Posterior cingulate gyrus (tissue), 11 donors: ENCODE results near the gene MLEC.

Experiments
- DNase-seq, 10 donors: peaks; one replicate each; pipeline versions ENCODE4 v3.0.0 to v3.0.0-alpha.2; 2020 to 2021; ENCODE audit warnings: mixed read lengths in 3 of 10
- intact Hi-C: fragments of 100-400 bp; cut with DNase I; formaldehyde crosslinking; loops from one replicate; pipeline ENCODE4 v1.15.1; 2023

Gene MLEC

DNA sequence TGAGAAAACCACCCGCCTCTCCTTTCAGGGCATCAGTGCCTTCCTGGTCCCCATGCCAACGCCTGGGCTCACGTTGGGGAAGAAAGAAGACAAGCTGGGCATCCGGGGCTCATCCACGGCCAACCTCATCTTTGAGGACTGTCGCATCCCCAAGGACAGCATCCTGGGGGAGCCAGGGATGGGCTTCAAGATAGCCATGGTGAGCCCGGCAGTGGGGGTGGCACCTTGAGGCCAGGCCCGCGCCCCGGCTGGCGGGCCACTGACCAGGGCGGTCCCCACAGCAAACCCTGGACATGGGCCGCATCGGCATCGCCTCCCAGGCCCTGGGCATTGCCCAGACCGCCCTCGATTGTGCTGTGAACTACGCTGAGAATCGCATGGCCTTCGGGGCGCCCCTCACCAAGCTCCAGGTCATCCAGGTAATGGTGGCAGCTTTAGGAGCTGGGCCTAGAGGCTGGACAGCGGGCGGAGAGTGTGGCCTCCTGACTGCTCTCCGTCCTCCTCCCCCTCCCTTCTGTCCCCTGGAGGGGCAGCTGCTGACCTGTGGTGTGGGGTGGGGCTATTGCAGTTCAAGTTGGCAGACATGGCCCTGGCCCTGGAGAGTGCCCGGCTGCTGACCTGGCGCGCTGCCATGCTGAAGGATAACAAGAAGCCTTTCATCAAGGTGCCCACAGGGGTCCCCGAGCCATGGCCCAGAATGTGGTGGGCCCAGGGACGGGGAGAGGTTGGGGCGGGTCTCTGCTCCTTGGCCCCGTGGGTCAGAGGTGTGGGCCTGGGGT is 51.5 kb downstream of the MLEC start:
- DNase-seq = peak in 1 of 10 donors; percentile 89
- intact Hi-C loops = no loop called here

DNA sequence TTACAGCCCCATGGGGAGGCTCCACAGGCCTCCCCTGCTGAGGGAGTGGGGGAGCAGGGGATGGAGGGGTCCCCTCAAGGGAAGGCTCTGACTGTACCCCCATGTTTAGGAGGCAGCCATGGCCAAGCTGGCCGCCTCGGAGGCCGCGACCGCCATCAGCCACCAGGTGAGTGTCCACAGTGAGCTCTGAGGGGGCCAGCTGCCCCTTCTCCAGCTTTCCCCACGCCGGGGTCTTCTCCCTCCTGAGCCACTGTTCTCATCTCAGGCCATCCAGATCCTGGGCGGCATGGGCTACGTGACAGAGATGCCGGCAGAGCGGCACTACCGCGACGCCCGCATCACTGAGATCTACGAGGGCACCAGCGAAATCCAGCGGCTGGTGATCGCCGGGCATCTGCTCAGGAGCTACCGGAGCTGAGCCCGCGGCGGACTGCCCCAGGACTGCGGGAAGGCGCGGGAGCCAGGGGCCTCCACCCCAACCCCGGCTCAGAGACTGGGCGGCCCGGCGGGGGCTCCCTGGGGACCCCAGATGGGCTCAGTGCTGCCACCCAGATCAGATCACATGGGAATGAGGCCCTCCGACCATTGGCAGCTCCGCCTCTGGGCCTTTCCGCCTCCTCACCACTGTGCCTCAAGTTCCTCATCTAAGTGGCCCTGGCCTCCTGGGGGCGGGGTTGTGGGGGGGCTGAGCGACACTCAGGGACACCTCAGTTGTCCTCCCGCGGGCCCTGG is 52.2 kb downstream of the MLEC start:
- intact Hi-C loops = no loop called here
- DNase-seq = no peak

DNA sequence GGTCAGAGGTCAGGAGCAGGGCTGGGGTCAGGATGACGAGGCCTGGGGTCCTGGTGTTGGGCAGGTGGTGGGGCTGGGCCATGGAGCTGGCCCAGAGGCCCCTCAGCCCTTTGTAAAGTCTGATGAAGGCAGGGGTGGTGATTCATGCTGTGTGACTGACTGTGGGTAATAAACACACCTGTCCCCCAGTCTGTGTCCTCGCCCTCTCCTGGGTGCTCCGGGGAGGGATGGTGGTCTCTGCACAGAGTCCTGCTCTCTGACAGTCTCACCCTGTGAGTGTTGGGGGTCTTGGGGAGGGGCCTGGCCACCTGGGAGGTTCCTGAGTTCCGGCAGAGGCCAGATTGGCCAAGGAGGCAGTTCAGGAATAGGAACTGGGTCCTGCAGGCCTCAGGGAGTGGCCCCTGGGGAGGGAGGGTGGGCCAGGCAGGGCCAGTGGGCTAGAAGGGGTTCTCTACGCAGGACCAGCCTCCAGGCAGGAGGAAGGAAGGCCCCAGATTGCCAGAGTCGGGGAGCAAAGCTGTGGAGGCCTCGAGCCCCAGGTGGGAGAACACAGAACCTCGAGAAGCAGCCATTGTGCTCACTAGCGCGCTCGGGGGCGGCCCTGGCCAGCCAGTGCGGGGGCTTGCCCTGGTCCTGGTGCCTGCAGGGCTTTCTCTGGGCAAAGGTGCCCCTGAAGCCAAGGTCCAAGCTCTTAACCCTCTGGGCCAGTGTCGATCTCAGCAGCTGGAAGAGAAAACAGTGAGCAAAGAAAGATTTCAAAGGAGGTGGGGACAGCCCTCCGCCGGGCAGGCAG is 53.1 kb downstream of the MLEC start:
- DNase-seq = no peak
- intact Hi-C loops = no loop called here

DNA sequence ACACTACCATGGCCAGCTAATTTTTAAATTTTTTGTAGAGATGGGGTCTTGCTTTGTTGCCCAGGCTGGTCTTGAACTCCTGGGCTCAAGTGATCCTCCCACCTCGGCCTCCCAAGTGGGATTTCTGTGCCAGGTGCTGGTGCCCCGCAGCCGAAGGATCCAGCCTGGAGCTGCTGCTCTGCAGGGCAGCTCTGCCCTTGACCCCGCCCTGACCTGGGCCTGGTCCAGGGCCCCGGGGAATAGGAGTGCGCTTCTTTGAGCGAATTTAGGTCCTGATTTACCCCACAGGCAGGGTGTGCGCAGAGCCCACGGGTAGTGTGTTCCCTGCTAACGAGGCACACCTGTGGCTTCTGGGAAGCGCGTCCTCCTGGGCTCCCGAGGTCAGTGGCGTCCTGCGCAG is 53.9 kb downstream of the MLEC start:
- intact Hi-C loops = no loop called here
- DNase-seq = no peak

DNA sequence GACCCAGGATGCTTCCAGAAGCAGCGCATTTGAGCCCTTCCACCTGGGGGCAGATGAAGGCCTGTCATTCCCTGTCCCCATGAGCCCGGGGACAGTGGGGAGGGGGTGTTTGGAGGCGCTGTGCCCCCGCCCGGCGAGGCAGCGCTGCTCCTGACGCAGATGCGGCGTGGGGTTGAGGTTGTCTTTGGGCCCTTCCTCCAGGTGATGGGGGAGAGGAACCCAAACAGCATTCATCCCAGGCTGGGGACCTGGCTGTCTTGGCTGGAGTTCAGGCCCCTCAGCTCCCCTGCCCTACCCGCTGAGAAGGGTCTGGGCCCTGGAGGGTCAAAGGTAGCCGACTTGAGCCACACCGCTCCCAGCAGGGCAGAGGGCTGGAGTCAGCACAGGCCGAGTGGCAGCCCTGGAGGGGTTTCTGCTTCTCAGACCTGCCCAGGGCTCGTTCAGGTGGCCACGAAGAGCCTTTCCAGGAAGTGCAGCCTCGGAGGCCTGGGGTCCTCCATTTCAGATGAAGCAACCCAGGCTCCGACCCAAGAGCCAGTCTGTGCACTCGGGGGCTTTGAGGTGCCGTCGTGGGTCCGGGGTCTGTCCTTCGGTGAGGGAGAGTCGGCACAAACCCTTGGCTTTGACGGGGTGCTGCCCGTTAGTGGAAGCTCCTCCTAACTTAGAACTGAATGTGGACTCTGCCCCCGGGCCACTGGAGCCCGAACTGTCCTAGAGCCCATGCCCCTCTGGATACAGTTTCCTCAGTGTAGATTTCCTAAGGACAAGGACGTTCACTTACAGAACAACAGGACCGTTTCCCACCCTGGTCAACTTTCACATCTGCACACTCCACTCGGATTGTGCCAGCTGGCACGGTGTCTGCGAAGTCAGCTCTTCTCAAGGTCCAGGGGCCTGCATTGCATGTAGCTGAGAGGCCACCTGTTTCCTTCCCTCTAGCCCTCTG is 54.8 kb downstream of the MLEC start:
- DNase-seq = no peak
- intact Hi-C loops = no loop called here

DNA sequence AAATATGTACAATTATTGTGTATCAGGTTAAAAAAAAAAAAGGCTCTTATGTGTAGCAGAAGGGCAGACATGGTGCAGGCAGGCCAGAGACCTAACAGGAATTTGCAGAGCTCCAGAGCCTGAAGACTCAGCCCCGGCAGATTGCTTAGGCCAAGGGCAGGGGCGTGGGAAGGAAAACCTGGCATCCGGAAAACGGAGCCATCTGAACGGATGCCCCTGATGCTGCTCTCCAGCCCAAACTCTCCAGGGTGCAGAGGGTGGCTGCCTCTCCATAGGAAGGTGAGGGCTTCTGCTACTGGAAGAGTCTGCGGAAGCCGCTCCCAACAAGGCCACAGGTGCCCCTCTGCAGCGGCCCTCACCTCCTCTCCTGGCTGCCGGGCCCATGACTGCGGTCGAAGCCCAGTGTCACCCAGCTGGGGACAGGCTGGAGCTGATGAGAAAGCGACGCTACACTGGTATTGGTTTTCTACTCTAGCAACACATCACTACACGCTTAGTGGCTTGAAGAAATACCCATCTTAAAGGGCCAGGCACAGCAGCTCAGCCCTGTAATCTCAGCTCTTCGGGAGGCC is 58.1 kb downstream of the MLEC start:
- peak in 1 of 10 donors; percentile 44 for DNase-seq
- intact Hi-C loops = no loop called here

DNA sequence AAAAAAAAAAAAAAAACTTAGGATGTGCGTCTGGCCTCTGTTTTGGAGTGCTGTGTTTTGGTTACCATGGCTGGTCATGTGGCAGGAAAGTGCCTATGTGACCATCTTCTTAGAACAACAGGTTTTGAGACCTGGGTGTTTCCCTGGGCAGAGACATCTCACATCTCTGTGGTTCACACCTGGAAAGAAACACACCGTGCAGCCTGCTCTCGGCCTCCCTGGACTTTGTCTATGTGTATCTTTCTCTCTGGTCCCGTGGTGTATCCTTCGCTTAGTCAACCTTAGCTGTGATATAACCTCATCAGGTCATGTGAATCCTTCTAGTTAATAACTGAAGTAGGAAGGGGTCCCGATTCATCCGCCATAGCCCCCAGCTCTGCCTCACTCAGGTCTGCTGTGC is 61.3 kb downstream of the MLEC start:
- peak in 1 of 10 donors; percentile 1 for DNase-seq
- intact Hi-C loops = no loop called here

DNA sequence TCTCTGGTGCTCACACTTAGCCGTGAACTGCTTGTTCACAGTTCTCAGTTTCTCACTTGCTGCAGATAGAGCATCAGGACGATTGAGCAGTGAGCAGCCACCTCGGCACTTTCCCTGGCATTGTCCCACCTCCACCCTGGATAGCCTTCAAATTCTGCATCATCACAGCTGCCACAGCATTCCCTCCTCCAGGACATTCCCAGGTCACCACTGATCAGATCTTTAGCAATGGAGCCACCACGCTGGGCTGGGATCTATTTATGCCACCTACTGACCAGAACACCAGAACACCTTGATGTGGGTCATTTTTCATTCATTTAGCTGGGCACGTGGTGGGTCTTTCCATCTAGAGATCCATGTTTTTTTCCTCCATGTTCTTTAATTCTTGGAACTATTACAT is 62.3 kb downstream of the MLEC start:
- no peak for DNase-seq
- intact Hi-C loops = no loop called here

DNA sequence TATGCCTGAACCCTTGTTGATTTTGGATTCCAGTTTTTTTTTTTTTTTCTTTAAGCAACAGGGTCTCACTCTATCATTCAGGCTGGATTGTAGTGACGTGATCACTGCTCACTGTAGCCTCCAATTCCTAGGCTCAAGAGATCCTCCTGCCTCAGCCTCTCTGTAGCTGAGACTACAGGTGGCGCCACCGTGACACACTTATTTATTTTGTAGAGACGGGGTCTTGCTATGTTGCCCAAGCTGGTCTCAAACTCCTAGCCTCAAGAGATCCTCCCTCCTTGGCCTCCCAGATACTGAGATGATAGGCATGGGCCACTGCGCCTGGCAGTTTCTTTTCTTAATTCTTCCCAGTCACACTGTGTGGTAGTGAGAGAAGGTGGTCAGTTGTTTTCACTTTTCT is 63.9 kb downstream of the MLEC start:
- peak in 1 of 10 donors; percentile 4 for DNase-seq
- intact Hi-C loops = no loop called here

DNA sequence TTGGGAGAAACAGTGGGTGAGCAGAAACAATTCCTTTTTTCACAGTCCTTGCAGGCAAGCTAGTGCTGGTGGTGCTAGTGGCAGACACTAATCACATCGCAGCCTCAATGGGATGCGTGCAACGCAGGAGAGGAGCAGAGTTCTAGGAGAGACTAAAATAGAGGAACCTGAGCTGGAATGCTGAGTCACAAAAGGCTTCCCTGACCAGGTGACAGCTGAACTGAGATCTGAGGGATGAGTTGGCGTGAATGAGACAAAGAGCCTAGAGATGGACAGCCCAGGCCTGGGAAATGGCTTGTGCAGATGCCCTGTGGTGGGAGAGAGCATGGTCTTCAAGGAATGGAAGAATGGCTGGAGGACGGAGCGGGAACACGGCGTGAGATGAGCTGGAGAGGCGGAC is 64.4 kb downstream of the MLEC start:
- DNase-seq = peak in 1 of 10 donors; percentile 25
- intact Hi-C loops = no loop called here
